ENCODE measurements around the gene RBM45.

DNA sequence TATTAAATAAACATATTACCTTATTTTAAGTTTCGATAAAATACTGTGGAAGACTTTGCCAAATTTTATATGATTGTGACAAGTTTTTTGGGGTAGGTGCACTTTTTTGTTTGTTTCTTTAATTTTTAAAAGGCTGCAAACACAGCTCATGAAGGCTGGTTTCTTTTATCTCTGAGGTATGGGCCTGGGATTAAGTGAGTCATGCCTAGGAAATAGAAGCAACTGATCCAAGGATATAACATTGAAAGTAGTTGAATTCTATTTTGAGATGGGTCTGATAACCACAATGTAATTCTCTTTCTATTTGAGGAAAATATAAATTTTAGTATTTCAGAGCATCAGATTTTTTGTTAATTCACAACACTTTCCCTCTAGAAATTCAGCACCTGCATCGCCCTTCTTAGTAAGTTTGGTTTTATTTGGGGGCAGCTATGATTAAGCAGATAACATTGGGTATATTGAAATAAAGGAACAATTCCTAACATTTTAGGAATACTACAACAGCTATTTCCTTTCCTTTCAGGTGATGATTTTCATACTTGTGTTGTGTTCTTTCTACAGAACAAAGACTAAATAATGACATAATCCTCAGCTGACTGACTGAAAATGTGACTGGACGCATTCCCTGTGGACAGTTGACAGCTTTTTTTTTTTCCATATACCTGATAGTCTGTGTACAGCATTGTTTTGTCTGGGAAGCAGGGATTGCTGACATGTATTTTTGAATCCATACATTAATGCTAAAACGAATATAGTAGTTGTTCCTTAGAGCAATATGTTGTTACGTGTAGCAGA lies 16.8 kb downstream of the RBM45 start:
- TF ChIP-seq, protein P1, sequence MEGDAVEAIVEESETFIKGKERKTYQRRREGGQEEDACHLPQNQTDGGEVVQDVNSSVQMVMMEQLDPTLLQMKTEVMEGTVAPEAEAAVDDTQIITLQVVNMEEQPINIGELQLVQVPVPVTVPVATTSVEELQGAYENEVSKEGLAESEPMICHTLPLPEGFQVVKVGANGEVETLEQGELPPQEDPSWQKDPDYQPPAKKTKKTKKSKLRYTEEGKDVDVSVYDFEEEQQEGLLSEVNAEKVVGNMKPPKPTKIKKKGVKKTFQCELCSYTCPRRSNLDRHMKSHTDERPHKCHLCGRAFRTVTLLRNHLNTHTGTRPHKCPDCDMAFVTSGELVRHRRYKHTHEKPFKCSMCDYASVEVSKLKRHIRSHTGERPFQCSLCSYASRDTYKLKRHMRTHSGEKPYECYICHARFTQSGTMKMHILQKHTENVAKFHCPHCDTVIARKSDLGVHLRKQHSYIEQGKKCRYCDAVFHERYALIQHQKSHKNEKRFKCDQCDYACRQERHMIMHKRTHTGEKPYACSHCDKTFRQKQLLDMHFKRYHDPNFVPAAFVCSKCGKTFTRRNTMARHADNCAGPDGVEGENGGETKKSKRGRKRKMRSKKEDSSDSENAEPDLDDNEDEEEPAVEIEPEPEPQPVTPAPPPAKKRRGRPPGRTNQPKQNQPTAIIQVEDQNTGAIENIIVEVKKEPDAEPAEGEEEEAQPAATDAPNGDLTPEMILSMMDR (IDR thresholded peaks at IDR 0.05; ENCODE audit: poor library complexity), result no peak
- TF ChIP-seq EZH2phosphoT487 (IDR thresholded peaks at IDR 0.05; ENCODE audit: low read depth, severe bottlenecking, unreplicated experiment) (no peak), EZH2 (IDR thresholded peaks at IDR 0.05; ENCODE audit: borderline replicate concordance) (no peak)

All from hepatocyte (in vitro differentiated cells).